Prostate gland (tissue), 2 donors: Measurements from ENCODE around the gene RNF157. TPM values are rescaled to one million over a fixed set of nuclear protein-coding genes. Genes with fewer than 3 reads are reported as not detected.
A peak's percentile ranks its signal among the peaks of the same experiment; 100 is the strongest.
"Not testable (repeated sequence)": the region's sequence is repeated elsewhere in the genome, so short reads cannot be mapped to it uniquely, and the experiment has no call there.

Experiments
- DNase-seq: peaks from one replicate; pipeline ENCODE4 v3.0.0-alpha.2; 2019; ENCODE audit warnings: low spot score
- H3K27ac ChIP-seq, 2 donors: fragments of 200-600 bp; sonication (generic); 2 replicates each; pipeline ENCODE4 v1.5.1; 2017 to 2019
- H3K27me3 ChIP-seq: fragments of 200-600 bp; sonication (generic); replicated peaks from 2 replicates; pipeline ENCODE4 v1.5.1; 2019; ENCODE audit not compliant: insufficient read depth
- H3K36me3 ChIP-seq, 2 donors: fragments of 200-600 bp; sonication (generic); 1 replicate in 1 of 2; 2 replicates in 1 of 2; pipeline versions ENCODE4 v1.5.1 to v1.8.1; 2017 to 2019
- H3K4me1 ChIP-seq: fragments of 200-600 bp; sonication (generic); replicated peaks from 2 replicates; pipeline ENCODE4 v1.5.1; 2019
- H3K4me3 ChIP-seq, 2 donors: fragments of 200-600 bp; sonication (generic); 2 replicates each; pipeline ENCODE4 v1.5.1; 2017 to 2019
- H3K9me3 ChIP-seq: fragments of 200-600 bp; sonication (generic); 2 replicates; pipeline ENCODE4 v1.5.1; 2017
- CTCF ChIP-seq, 4 experiments: fragments of 200-600 bp in 2 of 4; fragments of 450-650 bp in 2 of 4; sonication (generic) in 2 of 4; IDR thresholded peaks; 1 replicate in 3 of 4; 2 replicates in 1 of 4; pipeline ENCODE4 v1.5.1; 2016 to 2019; ENCODE audit warnings: antibody characterized with exemption in 4 of 4, mild to moderate bottlenecking in 2 of 4, moderate library complexity in 2 of 4
- POLR2A ChIP-seq: fragments of 450-650 bp; IDR thresholded peaks from one replicate; pipeline ENCODE4 v1.6.1; 2016; ENCODE audit warnings: antibody characterized with exemption, mild to moderate bottlenecking
- POLR2AphosphoS5 ChIP-seq: sonication (generic); formaldehyde crosslinking; IDR thresholded peaks from one replicate; pipeline ENCODE4 v1.6.1; 2017; ENCODE audit warnings: antibody characterized with exemption
- WGBS: methylation state at CpG from one replicate; pipeline ENCODE4 v1.1.5; 2018; 5-methylcytosine and 5-hydroxymethylcytosine counted together
- intact Hi-C: fragments of 100-400 bp; cut with DNase I; formaldehyde crosslinking; loops from one replicate; pipeline ENCODE4 v1.14.2; 2022
- total RNA-seq, 2 donors: library from RNA; depleted of rRNA; stranded (reverse); fragments of >200 nt; gene quantifications; one replicate each; pipeline ENCODE4 v1.1.0, GENCODE V29; 2016

The RNF157 gene
- total RNA-seq, 2 donors from 2014 or later = 1.6 to 47.5 TPM

GRCh38 chr17:76268991-76269981 is 29.0 kb upstream of the RNF157 start:
- no peak overlapping the region for H3K4me3 ChIP-seq
- no peaks in the 10 kb centered on the region for H3K27me3 ChIP-seq
- H3K27ac ChIP-seq = peak overlapping the region; percentile 59 to 65
- WGBS = 74% methylated on average over 12 of the region's 12 CpGs
- no peak for DNase-seq
- no peak for TF ChIP-seq POLR2A
- no peak for TF ChIP-seq POLR2AphosphoS5
- H3K9me3 ChIP-seq = no peaks in the 10 kb centered on the region
- intact Hi-C loops = no loop called here
- peaks cover 30% of the 10 kb centered on the region for H3K4me1 ChIP-seq
- H3K36me3 ChIP-seq = no peaks in the 10 kb centered on the region

GRCh38 chr17:76268015-76268749 is 27.9 kb upstream of the RNF157 start:
- no peaks in the 10 kb centered on the region for H3K9me3 ChIP-seq
- peak; percentile 73 for DNase-seq
- 28% methylated on average over 9 of the region's 9 CpGs for WGBS
- H3K4me3 ChIP-seq = no peak overlapping the region
- no peaks in the 10 kb centered on the region for H3K36me3 ChIP-seq
- TF ChIP-seq CTCF (IDR thresholded peaks at IDR 0.05) = no peak
- peak; percentile 71 for TF ChIP-seq POLR2A
- peak; percentile 79 for TF ChIP-seq POLR2AphosphoS5
- peak overlapping the region; percentile 59 to 65 for H3K27ac ChIP-seq
- peaks cover 36% of the 10 kb centered on the region for H3K4me1 ChIP-seq
- H3K27me3 ChIP-seq = no peaks in the 10 kb centered on the region
- intact Hi-C loops = no loop called here

- intact Hi-C loops, H3K36me3 ChIP-seq, H3K9me3 ChIP-seq, H3K4me3 ChIP-seq, DNase-seq, H3K27me3 ChIP-seq: not testable (repeated sequence)
- Histone ChIP-seq H3K4me1 (peaks cover 36% of the 10 kb centered on the region), H3K27ac (peak overlapping the region; percentile 59 to 65)
- WGBS = 87% methylated on average over 13 of the region's 13 CpGs
Observed at GRCh38 chr17:76267581-76268001, 27.3 kb upstream of the RNF157 start.

- WGBS = 83% methylated on average over 4 of the region's 4 CpGs
- peaks cover 36% of the 10 kb centered on the region for H3K4me1 ChIP-seq
Observed at GRCh38 chr17:76267051-76267576, 26.8 kb upstream of the RNF157 start.

More at GRCh38 chr17:76267051-76267576, 26.8 kb upstream of the RNF157 start:
- Histone ChIP-seq H3K27me3 (no peaks in the 10 kb centered on the region), H3K27ac (peak overlapping the region in 1 of 2 donors; percentile 95), H3K9me3 (no peaks in the 10 kb centered on the region), H3K4me3 (peak overlapping the region in 1 of 2 donors; percentile 100), H3K36me3 (no peaks in the 10 kb centered on the region)
- intact Hi-C loops = no loop called here
- no peak for TF ChIP-seq POLR2AphosphoS5
- TF ChIP-seq POLR2A = no peak
- no peak for TF ChIP-seq CTCF (IDR thresholded peaks at IDR 0.05)
- no peak for DNase-seq
